Neural crest cell (in vitro differentiated cells): ENCODE data around the gene PRKRIP1. TPM values are rescaled to one million over a fixed set of nuclear protein-coding genes. Genes with fewer than 3 reads are reported as not detected.
"Not testable (repeated sequence)": the region's sequence is repeated elsewhere in the genome, so short reads cannot be mapped to it uniquely, and the experiment has no call there.

ENCODE experiments used
- DNase-seq: peaks from one replicate; pipeline ENCODE4 v3.0.0; 2021; ENCODE audit warnings: low read depth, mixed read lengths, low spot score
- H3K27ac Mint-ChIP-seq: one replicate; pipeline ENCODE4 v1.8.0; 2021; ENCODE audit warnings: mild to moderate bottlenecking, mixed read lengths; ENCODE audit not compliant: unreplicated experiment
- H3K27me3 Mint-ChIP-seq: 2 replicates; pipeline ENCODE4 v1.8.0; 2021; ENCODE audit warnings: low read depth, mild to moderate bottlenecking, mixed read lengths
- H3K36me3 Mint-ChIP-seq: 2 replicates; pipeline ENCODE4 v1.8.0; 2021; ENCODE audit warnings: low read depth, mild to moderate bottlenecking, mixed read lengths
- H3K4me1 Mint-ChIP-seq: 2 replicates; pipeline ENCODE4 v1.8.0; 2021; ENCODE audit warnings: mixed read lengths
- H3K4me3 Mint-ChIP-seq: one replicate; pipeline ENCODE4 v1.8.0; 2021; ENCODE audit warnings: mild to moderate bottlenecking, mixed read lengths
- H3K9me3 Mint-ChIP-seq: 2 replicates; pipeline ENCODE4 v1.8.0; 2021; ENCODE audit warnings: mixed read lengths
- CTCF ChIP-seq: fragments of 200-600 bp; sonication (generic); conservative IDR thresholded peaks from 2 replicates; pipeline ENCODE4 v1.5.0; 2021; ENCODE audit warnings: antibody characterized with exemption, mild to moderate bottlenecking
- total RNA-seq: library from RNA; stranded (reverse); gene quantifications from 2 replicates; pipeline ENCODE4 v1.2.1, GENCODE V29; 2021

The PRKRIP1 gene
- total RNA-seq, 1 donor from 2014 or later, result 41.9 TPM

GRCh38 chr7:102454468-102454867 lies 58.3 kb downstream of the PRKRIP1 start:
- peaks cover 11% of the 10 kb centered on the region for H3K4me1 Mint-ChIP-seq
- H3K4me3 Mint-ChIP-seq, result no peak overlapping the region
- no peak for DNase-seq
- no peak overlapping the region for H3K27ac Mint-ChIP-seq
- no peaks in the 10 kb centered on the region for H3K9me3 Mint-ChIP-seq
- TF ChIP-seq CTCF, result no peak
- H3K36me3 Mint-ChIP-seq, result peaks cover 2% of the 10 kb centered on the region
- no peaks in the 10 kb centered on the region for H3K27me3 Mint-ChIP-seq

GRCh38 chr7:102454932-102455331 lies 58.8 kb downstream of the PRKRIP1 start:
- not testable (repeated sequence) for H3K36me3 Mint-ChIP-seq, H3K27me3 Mint-ChIP-seq, H3K9me3 Mint-ChIP-seq, DNase-seq, H3K4me3 Mint-ChIP-seq, H3K27ac Mint-ChIP-seq
- H3K4me1 Mint-ChIP-seq, result peaks cover 11% of the 10 kb centered on the region

GRCh38 chr7:102455596-102455995 lies 59.4 kb downstream of the PRKRIP1 start:
- peaks cover 2% of the 10 kb centered on the region for H3K36me3 Mint-ChIP-seq
- no peaks in the 10 kb centered on the region for H3K27me3 Mint-ChIP-seq
- H3K9me3 Mint-ChIP-seq, result no peaks in the 10 kb centered on the region
- peaks cover 8% of the 10 kb centered on the region for H3K4me1 Mint-ChIP-seq
- no peak for TF ChIP-seq CTCF
- H3K4me3 Mint-ChIP-seq, result no peak overlapping the region
- H3K27ac Mint-ChIP-seq, result no peak overlapping the region
- DNase-seq, result no peak

- Mint-ChIP-seq H3K27ac (no peak overlapping the region), H3K9me3 (no peaks in the 10 kb centered on the region), H3K4me3 (no peak overlapping the region), H3K27me3 (no peaks in the 10 kb centered on the region), H3K36me3 (peaks cover 2% of the 10 kb centered on the region), H3K4me1 (peaks cover 6% of the 10 kb centered on the region)
- no peak for TF ChIP-seq CTCF
- DNase-seq, result no peak
Measured at GRCh38 chr7:102456327-102456726, 60.2 kb downstream of the PRKRIP1 start.

- Mint-ChIP-seq H3K27ac (no peak overlapping the region), H3K4me3 (no peak overlapping the region), H3K4me1 (no peaks in the 10 kb centered on the region), H3K27me3 (no peaks in the 10 kb centered on the region), H3K36me3 (no peaks in the 10 kb centered on the region), H3K9me3 (no peaks in the 10 kb centered on the region)
- TF ChIP-seq CTCF, result no peak
- no peak for DNase-seq
Measured at GRCh38 chr7:102457352-102457924, 61.3 kb downstream of the PRKRIP1 start.

GRCh38 chr7:102459221-102459844 lies 63.2 kb downstream of the PRKRIP1 start:
- no peak overlapping the region for H3K27ac Mint-ChIP-seq
- no peak overlapping the region for H3K4me3 Mint-ChIP-seq
- H3K4me1 Mint-ChIP-seq, result peaks cover 9% of the 10 kb centered on the region
- DNase-seq, result no peak
- no peak for TF ChIP-seq CTCF
- H3K36me3 Mint-ChIP-seq, result peaks cover 3% of the 10 kb centered on the region
- no peaks in the 10 kb centered on the region for H3K27me3 Mint-ChIP-seq
- no peaks in the 10 kb centered on the region for H3K9me3 Mint-ChIP-seq
